Liver (tissue), 9 donors: Measurements from ENCODE around the gene LRRC4B. TPM values are rescaled to one million over a fixed set of nuclear protein-coding genes. Genes with fewer than 3 reads are reported as not detected.
"Not testable (repeated sequence)": the region's sequence is repeated elsewhere in the genome, so short reads cannot be mapped to it uniquely, and the experiment has no call there.

Source experiments
- DNase-seq: peaks from one replicate; pipeline ENCODE4 v3.0.0-alpha.2; 2017; ENCODE audit warnings: low spot score
- H3K27ac ChIP-seq, 2 donors: one replicate each; pipeline ENCODE4 v1.7.0; 2013; ENCODE audit warnings: inconsistent platforms in 2 of 2, low read length in 2 of 2, control low read depth in 1 of 2, low read depth in 1 of 2, mild to moderate bottlenecking in 1 of 2
- H3K27me3 ChIP-seq, 4 donors: one replicate each; pipeline versions ENCODE4 v1.6.1 to v1.7.0; 2013; ENCODE audit warnings: low read length in 3 of 4, inconsistent platforms in 1 of 4, mild to moderate bottlenecking in 1 of 4, moderate library complexity in 1 of 4; ENCODE audit not compliant: control insufficient read depth in 4 of 4, insufficient read depth in 4 of 4
- H3K36me3 ChIP-seq, 4 donors: one replicate each; pipeline versions ENCODE4 v1.6.1 to v1.7.0; 2013; ENCODE audit warnings: low read length in 3 of 4, mild to moderate bottlenecking in 3 of 4, low read depth in 1 of 4, moderate library complexity in 1 of 4; ENCODE audit not compliant: control insufficient read depth in 4 of 4, insufficient read depth in 3 of 4
- H3K4me1 ChIP-seq, 4 donors: one replicate each; pipeline versions ENCODE4 v1.6.1 to v1.7.0; 2013; ENCODE audit warnings: low read length in 3 of 4, mild to moderate bottlenecking in 3 of 4, moderate library complexity in 1 of 4; ENCODE audit not compliant: control insufficient read depth in 4 of 4, insufficient read depth in 4 of 4
- H3K4me3 ChIP-seq, 3 donors: one replicate each; pipeline versions ENCODE4 v1.6.1 to v1.7.0; 2013; ENCODE audit warnings: low read length in 3 of 3, control low read depth in 1 of 3, low read depth in 1 of 3, mild to moderate bottlenecking in 1 of 3
- H3K9ac ChIP-seq, 2 donors: one replicate each; pipeline ENCODE4 v1.7.0; 2013; ENCODE audit warnings: low read length in 2 of 2, mild to moderate bottlenecking in 2 of 2, moderate library complexity in 2 of 2, control low read depth in 1 of 2, low read depth in 1 of 2
- H3K9me3 ChIP-seq, 4 donors: one replicate each; pipeline versions ENCODE4 v1.6.1 to v1.7.0; 2013; ENCODE audit warnings: low read length in 3 of 4; ENCODE audit not compliant: control insufficient read depth in 4 of 4
- EGR1 ChIP-seq, 2 donors: IDR thresholded peaks; 2 replicates each; pipeline ENCODE4 v1.6.1; 2016 to 2018; ENCODE audit warnings: antibody characterized with exemption in 2 of 2, low read depth in 2 of 2
- FOXA1 ChIP-seq: IDR thresholded peaks from 2 replicates; pipeline ENCODE4 v1.6.1; 2016; ENCODE audit warnings: antibody characterized with exemption
- HNF4A ChIP-seq, 2 donors: conservative IDR thresholded peaks; 2 replicates each; pipeline ENCODE4 v1.6.1; 2016; ENCODE audit warnings: antibody characterized with exemption in 2 of 2, mild to moderate bottlenecking in 2 of 2
- HNF4G ChIP-seq: IDR thresholded peaks from 2 replicates; pipeline ENCODE4 v1.6.1; 2016; ENCODE audit warnings: antibody characterized with exemption
- JUND ChIP-seq, 2 donors: IDR thresholded peaks; 2 replicates each; pipeline ENCODE4 v1.6.1; 2016; ENCODE audit warnings: antibody characterized with exemption in 2 of 2
- RAD21 ChIP-seq, 2 donors: IDR thresholded peaks; 2 replicates each; pipeline ENCODE4 v1.6.1; 2016; ENCODE audit warnings: antibody characterized with exemption in 2 of 2, mild to moderate bottlenecking in 2 of 2
- RXRA ChIP-seq, 2 donors: IDR thresholded peaks; 2 replicates each; pipeline ENCODE4 v1.6.1; 2017 to 2018; ENCODE audit warnings: antibody characterized with exemption in 2 of 2, mild to moderate bottlenecking in 1 of 2
- SP1 ChIP-seq: IDR thresholded peaks from 2 replicates; pipeline ENCODE4 v1.6.1; 2018; ENCODE audit warnings: antibody characterized with exemption, mild to moderate bottlenecking
- whole genome bisulfite sequencing: extraction: QIAGEN DNeasy Blood & Tissue Kit; methylation state at CpG from one replicate; pipeline ENCODE4 v1.1.7; 2013; 5-methylcytosine and 5-hydroxymethylcytosine counted together
- polyA plus RNA-seq, 2 donors: library from polyadenylated mRNA; stranded (reverse) in 1 of 2; unstranded in 1 of 2; fragments of 200-250 nt in 1 of 2; fragments of >200 nt in 1 of 2; fragmentation: Nextera tagmentation in 1 of 2; extraction: Ambion mirVana in 1 of 2; gene quantifications; one replicate each; pipeline versions ENCODE4 v1.2.1 to v1.2.3, GENCODE V29; 2013 to 2015
- total RNA-seq, 2 donors: library from RNA; depleted of rRNA; stranded (reverse); fragments of >200 nt; gene quantifications; one replicate each; pipeline ENCODE4 v1.2.3, GENCODE V29; 2014
- TF ChIP-seq, protein P1 (sequence below): IDR thresholded peaks from 2 replicates; pipeline ENCODE4 v1.6.1; 2016; ENCODE audit warnings: antibody characterized with exemption, mild to moderate bottlenecking
- TF ChIP-seq, protein P2 (sequence below): IDR thresholded peaks from 2 replicates; pipeline ENCODE4 v1.6.1; 2016; ENCODE audit warnings: antibody characterized with exemption
- TF ChIP-seq, protein P3 (sequence below): IDR thresholded peaks from 2 replicates; pipeline ENCODE4 v1.6.1; 2016; ENCODE audit warnings: antibody characterized with exemption
- donor health status: healthy.
- donor health status: healthy.
- donor health status: healthy.
- donor health status: healthy.
- donor health status: healthy.

Gene LRRC4B
- total and polyA plus RNA-seq, 4 donors, result 0.11 to 1.1 (median 0.79) TPM

DNA sequence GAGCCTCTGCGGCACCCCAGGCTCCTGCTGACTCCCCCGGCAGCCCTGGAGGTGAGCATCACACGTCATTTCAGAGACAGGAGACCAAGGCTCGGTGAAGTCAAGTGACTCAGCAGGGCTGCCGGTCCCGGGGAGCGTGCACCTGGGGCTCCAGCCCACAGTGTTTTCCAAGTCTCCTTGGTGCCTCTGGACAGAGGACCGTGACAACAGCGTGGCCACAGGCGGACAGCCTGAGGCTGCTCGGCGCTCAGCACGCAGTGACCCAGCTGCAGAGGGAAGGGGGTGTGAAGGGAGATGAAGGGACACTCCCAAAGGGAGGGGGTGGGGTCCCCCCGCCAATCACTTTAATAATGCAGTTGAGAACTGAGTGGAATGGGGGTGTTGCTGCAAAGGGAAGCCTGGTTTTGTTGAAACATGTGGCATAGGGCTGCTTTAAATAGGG lies 37.0 kb downstream of the LRRC4B start (continued):
- TF ChIP-seq, protein P1, sequence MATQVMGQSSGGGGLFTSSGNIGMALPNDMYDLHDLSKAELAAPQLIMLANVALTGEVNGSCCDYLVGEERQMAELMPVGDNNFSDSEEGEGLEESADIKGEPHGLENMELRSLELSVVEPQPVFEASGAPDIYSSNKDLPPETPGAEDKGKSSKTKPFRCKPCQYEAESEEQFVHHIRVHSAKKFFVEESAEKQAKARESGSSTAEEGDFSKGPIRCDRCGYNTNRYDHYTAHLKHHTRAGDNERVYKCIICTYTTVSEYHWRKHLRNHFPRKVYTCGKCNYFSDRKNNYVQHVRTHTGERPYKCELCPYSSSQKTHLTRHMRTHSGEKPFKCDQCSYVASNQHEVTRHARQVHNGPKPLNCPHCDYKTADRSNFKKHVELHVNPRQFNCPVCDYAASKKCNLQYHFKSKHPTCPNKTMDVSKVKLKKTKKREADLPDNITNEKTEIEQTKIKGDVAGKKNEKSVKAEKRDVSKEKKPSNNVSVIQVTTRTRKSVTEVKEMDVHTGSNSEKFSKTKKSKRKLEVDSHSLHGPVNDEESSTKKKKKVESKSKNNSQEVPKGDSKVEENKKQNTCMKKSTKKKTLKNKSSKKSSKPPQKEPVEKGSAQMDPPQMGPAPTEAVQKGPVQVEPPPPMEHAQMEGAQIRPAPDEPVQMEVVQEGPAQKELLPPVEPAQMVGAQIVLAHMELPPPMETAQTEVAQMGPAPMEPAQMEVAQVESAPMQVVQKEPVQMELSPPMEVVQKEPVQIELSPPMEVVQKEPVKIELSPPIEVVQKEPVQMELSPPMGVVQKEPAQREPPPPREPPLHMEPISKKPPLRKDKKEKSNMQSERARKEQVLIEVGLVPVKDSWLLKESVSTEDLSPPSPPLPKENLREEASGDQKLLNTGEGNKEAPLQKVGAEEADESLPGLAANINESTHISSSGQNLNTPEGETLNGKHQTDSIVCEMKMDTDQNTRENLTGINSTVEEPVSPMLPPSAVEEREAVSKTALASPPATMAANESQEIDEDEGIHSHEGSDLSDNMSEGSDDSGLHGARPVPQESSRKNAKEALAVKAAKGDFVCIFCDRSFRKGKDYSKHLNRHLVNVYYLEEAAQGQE, result no peak

DNA sequence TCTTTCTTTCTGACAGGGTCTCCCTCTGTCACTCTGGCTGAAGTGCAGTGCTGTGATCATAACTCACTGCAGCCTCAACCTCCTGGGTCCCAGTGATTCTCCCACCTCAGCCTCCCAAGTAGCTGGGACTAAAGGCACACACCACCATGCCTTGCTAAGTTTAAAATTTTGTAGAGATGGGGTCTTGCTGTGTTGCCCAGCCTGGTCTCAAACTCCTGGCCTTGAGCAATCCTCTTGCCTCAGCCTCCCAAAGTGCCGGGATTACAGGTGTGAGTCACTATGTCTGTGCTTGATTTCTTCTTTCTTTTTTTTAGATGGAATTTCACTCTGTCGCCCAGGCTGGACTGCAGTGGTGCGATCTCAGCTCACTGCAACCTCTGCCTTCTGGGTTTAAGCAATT lies 40.2 kb downstream of the LRRC4B start:
- 86% methylated on average over 3 of the region's 3 CpGs for WGBS
- DNase-seq, result not testable (repeated sequence)

DNA sequence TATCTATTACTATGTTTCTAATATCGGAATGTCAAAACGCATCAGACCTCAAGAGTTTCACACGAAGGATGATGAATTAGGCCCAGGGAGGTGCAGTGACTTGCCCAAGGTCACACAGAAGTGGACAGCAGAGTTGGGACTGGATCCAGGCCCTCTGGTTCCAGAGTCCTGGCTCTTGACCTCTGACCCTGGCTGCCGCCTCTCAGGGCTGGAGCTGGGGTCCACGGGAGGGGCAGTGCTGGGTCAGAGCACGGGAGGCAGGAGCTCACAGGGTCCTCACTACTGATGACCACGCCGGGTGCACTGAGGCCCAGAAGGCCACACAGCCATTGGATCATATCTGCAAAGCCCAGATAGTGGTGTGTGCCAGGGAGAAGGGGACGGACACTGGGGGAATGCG lies 45.4 kb downstream of the LRRC4B start:
- DNase-seq, result no peak
- H3K27ac ChIP-seq, result no peak overlapping the region
- no peaks in the 10 kb centered on the region for H3K36me3 ChIP-seq
- H3K4me1 ChIP-seq, result no peaks in the 10 kb centered on the region
- H3K9me3 ChIP-seq, result no peaks in the 10 kb centered on the region
- H3K9ac ChIP-seq, result no peak overlapping the region
- WGBS, result 83% methylated on average over 10 of the region's 10 CpGs
- no peaks in the 10 kb centered on the region for H3K27me3 ChIP-seq
- TF ChIP-seq HNF4A (conservative IDR thresholded peaks at IDR 0.05) (no peak), SP1 (no peak), HNF4G (no peak), FOXA1 (no peak), EGR1 (IDR thresholded peaks at IDR 0.05; ENCODE audit: low read depth in 2 of 2) (no peak), JUND (IDR thresholded peaks at IDR 0.05) (no peak), RXRA (IDR thresholded peaks at IDR 0.05) (no peak), RAD21 (IDR thresholded peaks at IDR 0.05) (no peak)
- TF ChIP-seq, protein P2, sequence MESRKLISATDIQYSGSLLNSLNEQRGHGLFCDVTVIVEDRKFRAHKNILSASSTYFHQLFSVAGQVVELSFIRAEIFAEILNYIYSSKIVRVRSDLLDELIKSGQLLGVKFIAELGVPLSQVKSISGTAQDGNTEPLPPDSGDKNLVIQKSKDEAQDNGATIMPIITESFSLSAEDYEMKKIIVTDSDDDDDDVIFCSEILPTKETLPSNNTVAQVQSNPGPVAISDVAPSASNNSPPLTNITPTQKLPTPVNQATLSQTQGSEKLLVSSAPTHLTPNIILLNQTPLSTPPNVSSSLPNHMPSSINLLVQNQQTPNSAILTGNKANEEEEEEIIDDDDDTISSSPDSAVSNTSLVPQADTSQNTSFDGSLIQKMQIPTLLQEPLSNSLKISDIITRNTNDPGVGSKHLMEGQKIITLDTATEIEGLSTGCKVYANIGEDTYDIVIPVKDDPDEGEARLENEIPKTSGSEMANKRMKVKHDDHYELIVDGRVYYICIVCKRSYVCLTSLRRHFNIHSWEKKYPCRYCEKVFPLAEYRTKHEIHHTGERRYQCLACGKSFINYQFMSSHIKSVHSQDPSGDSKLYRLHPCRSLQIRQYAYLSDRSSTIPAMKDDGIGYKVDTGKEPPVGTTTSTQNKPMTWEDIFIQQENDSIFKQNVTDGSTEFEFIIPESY, result no peak
- TF ChIP-seq, protein P3, sequence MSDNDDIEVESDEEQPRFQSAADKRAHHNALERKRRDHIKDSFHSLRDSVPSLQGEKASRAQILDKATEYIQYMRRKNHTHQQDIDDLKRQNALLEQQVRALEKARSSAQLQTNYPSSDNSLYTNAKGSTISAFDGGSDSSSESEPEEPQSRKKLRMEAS, result no peak
- no peak overlapping the region for H3K4me3 ChIP-seq

More for the DNA sequence above, 40.2 kb downstream of the LRRC4B start:
- not testable (repeated sequence) for H3K9me3 ChIP-seq, H3K36me3 ChIP-seq, H3K27ac ChIP-seq, H3K4me3 ChIP-seq, H3K27me3 ChIP-seq, H3K9ac ChIP-seq, H3K4me1 ChIP-seq
